NCI-H524 treated with DMSO at 0.1 percent for 48 hours (cell line): Measurements from ENCODE around the gene ADD1.
"Not testable (repeated sequence)": the region's sequence is repeated elsewhere in the genome, so short reads cannot be mapped to it uniquely, and the experiment has no call there.

Experiments used
- DNase-seq: peaks from one replicate; lab custom pipeline; 2025; lab: John Stamatoyannopoulos, UW

ADD1 gene

DNA sequence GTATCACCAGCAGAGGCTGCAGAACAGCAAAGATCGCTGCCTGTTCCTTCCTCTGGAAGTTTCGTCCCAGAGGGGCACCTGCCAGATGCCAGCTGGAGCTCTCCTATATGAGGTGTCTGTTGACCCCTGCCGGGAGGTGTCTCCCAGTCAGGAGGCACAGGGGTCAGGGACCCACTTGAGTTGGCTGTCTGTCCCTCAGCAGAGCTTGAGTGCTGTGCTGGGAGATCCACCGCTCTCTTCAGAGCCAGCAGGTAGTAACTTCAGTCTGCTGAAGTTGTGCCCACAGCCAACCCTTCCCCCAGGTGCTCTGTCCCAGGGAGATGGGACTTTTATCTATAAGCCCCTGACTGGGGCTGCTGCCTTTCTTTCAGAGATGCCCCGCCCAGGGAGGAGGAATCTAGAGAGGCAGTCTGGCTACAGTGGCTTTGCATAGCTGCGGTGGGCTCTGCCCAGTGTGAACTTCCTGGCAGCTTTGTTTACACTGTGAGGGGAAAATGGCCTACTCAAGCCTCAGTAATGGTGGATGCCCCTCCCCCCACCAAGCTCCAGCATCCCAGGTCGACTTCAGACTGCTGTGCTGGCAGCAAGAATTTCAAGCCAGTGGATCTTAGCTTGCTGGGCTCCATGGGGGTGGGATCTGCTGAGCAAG is 78.9 kb downstream of the ADD1 start:
- DNase-seq: not testable (repeated sequence)

DNA sequence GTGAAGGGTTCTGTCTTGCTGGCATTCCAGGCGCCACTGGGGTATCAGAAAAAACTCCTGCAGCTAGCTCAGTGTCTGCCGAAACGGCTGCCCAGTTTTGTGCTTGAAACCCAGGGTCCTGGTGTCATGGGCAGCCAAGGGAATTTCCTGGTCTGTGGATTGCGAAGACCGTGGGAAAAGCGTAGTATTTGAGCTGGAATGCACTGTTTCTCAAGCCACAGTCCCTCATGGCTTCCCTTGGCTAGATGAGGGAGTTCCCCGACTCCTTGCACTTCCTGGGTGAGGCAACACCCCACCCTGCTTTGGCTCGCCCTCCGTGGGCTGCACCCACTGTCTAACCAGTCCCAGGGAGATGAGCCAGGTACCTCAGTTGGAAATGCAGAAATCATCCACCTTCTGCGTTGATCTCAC is 79.5 kb downstream of the ADD1 start:
- no peak for DNase-seq

DNA sequence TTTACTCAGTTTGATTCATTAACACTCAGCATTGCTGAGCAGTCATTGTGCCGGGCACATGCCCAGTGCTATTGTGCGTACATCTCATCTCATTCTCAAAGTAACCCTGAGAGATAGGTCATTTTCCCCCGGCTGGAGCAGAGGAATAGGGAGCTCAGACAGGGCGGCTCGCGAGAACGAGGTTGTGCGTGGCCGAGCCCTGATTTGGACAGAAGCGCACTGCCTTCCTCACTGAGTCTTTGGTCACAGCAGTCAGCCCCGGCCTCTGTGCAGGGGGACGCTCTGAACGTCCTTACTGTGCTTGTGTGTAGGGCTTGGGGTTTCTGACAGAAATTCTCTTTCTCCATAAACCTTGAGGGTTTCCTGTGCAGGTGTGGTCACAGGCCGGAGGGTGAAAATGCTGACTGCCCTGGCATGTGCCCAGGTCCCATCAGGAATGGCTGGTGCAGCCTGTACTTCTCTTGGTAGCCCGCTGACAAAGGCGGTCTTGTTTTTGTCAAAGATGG is 80.1 kb downstream of the ADD1 start:
- no peak for DNase-seq

DNA sequence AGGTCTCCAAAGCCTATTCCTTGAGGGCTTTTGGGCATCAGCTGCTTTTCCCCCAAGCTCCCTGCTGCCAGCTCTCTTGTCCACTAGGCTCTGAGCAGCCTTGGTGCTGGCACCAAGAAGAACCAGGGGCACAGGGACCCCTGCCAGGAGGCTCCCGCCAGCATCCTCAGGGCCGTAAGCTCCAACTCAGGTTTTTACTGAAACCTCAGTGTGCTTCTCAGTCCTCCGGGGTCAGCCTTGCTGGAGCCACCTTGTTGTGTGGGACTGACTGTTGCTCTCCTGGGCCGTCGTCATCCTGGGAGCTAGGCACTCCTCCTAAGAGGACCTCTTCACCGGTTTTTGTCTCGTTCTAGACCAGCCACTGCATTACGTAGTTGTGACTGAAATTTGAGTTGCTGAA is 80.6 kb downstream of the ADD1 start:
- DNase-seq: no peak

DNA sequence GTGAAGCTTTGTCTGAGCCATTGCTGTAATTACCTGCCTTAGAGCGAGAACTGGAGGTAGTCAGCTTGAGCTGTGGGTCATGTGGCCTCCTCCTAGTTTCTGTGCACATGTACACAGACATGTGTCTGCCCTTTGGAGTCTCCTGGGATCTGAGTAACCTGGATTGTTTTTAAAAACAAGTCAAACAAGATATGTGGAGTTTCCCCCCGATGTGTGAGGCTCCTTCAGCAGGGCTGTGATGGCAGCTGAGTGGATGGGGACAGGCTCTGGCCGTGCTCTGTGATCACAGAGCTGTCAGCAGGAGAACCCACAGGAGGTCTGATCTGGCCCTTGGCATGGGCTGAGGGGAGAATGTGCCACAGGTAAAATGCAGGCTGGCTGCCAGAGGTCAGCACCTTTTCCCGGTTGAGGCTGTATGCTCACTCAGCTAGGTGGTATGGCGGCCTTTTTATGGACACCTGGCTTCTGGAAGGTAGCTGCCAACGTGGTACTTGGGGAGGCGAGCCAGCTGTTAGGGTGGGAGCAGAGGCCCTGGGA is 81.2 kb downstream of the ADD1 start:
- no peak for DNase-seq

DNA sequence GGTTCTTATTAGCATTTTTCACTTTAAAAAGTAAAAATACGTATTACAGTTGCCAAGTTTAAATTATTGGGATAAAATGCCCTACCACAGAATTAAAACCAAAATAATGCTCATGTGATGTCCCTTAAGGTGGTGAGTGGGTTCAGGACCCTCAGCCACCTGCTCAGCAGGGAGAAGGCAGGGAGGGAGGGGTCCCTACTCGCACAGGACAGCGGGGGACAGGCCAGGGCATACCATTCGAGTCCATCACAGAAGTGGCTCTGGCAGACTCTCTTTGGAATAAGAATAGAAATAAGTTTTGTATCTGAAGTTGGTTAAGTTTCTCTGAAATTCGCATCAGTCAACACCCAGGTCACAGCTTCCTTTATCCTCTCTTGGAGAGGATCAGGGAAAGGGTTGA is 81.9 kb downstream of the ADD1 start:
- no peak for DNase-seq

DNA sequence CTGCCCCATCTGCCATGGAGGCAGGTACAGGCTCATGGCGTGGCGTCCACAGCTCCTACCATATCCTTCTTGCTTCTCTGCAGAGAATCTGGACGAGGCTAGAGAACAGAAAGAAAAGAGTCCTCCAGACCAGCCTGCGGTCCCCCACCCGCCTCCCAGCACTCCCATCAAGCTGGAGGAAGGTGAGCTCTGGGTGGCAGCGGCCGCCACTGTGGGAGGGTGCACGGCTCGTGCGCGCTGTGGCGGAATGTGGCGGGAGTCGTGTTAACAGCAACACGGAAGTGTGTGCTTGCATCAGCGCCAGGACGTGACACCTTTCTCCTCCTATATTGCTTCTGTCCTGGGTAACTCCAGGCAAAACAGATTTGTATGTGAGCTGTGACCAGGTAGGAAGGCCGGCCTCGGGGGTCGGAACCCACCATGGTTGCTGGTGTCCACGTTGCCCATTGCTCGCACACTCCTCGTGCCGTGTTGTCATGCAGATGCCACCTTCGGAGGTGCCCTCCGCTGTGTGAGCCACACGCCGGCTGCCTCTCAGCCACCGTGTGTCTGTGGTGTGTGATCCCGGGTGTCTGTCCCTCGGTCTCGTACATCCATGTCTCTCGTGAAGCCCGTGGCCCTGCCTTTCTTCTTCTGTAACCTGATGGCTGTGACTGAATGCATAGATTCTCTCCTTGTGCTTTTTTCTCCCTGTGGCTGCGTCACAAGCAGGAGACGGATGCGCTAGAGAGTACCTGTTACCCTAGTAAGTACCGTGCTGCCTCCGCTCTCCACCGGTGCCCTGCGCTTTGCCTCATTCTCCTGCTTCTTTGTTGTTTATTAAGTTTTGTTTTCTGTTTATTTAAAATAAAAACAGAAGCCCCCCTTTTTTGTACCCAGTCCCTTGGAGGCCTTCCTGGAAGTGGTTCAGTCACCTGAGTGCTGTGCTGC is 82.6 kb downstream of the ADD1 start:
- no peak for DNase-seq

DNA sequence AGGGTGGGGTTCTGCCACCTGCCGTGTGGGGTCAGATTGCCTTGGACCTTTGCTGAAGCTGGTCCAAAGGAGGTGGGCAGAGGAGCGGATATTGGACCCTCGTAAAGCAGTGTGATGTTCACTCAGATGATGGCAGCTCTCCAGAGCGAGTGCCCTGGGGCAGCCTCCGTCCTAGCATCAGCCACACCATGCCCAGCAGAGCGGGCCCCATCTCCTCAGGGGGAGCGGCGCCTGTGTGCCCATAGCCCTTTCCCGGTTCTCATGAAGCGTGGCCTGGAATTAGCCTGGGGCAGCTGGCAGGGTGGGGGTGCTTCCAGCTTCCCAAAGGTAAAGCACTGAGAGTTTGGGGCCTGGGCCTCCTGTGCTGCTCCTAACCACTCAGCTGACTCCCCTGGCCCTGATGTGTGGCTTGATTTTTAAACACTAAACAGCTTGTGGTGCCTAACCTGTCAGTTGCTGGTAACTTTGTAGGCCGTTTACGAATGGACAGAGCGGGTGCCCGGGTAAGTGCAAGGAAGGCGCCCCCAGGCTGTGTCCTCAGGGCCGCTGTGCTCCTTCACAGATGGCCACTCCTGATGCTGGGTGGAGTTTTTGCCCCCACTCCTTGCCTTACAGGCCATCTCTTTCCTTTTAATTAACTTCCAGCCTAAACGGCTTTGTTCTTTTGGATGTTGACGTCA is 83.5 kb downstream of the ADD1 start:
- no peak for DNase-seq

DNA sequence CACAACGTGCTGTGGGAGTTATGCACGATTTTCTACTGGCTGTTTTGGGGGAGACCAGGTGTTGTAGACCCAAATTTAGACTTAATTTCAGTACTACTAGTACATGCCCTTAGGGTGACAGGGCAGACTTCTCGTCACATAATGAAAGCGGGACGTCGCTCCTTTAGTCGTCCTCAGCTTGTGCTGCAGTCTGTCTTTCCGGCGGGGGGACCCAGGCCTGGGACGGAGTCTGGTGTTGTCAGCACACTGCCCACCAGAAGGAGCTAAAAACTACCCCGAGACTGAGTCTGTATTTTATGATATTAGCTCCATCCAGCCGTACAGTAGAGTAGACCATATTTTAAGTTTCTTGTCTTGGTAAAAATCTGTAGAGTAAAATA is 84.0 kb downstream of the ADD1 start:
- DNase-seq: no peak

DNA sequence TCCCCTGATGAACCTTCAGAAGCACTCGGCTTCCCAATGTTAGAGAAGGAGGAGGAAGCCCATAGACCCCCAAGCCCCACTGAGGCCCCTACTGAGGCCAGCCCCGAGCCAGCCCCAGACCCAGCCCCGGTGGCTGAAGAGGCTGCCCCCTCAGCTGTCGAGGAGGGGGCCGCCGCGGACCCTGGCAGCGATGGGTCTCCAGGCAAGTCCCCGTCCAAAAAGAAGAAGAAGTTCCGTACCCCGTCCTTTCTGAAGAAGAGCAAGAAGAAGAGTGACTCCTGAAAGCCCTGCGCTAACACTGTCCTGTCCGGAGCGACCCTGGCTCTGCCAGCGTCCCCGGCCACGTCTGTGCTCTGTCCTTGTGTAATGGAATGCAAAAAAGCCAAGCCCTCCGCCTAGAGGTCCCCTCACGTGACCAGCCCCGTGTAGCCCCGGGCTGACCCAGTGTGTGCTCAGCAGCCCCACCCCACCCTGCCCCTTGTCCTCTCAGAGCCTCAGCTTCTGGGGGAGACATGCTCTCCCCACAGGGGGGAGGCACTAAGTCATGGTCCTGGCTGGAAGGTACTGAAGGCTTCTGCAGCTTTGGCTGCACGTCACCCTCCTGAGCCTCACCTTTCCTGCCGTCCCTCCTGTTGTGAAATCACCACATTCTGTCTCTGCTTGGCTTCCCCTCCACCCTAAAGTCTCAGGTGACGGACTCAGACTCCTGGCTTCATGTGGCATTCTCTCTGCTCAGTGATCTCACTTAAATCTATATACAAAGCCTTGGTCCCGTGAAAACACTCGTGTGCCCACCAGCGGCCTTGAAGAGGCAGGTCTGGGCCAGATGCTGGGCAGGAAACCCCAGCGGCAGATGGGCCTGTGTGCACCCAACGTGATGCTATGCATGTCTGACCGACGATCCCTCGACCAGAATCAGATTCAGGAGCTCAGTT is 84.9 kb downstream of the ADD1 start:
- DNase-seq: no peak

DNA sequence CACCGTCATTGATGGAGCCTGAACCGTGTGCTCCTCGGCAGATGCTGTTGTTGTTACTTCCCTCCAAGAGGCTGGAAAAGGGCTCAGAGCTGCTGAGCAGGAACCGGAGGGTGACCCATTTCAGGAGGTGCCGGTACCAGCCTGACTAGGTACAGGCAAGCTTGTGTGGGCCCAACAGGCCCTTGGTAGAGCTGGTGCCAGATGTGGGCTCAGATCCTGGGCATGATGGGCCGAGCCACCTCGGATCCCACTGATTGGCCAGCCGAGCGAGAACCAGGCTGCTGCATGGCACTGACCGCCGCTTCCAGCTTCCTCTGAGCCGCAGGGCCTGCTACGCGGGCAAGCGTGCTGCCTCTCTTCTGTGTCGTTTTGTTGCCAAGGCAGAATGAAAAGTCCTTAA is 85.8 kb downstream of the ADD1 start:
- no peak for DNase-seq

DNA sequence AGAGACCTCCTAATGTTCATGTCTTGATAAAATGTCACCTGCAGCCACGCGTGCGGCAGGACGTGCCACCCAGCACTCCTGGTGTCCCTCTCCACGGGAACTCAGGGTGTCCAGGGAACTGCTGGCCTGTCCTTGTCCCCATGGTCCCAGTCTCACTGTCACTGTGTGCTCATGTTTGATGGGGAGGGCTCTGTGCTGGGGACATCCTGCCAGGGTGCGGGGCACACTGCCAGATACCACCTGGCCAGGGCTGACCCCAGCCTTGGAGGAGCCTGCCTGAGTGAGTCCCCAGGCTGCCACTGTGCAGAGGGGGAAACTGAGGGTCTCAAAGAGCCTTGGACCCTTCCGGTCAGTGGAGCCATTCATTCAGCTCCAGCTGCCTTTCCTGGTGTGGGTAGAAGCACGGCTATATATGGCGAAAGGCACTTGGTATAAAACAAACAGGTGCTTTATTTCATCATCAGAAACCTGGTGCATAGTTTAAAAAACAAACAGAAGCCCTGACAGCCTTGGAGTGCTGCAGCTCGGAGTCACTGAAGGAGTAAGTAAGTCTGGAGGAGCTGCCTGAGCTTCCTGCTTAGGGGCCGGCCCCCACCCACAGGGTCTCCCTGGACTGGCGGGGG is 86.6 kb downstream of the ADD1 start:
- no peak for DNase-seq

DNA sequence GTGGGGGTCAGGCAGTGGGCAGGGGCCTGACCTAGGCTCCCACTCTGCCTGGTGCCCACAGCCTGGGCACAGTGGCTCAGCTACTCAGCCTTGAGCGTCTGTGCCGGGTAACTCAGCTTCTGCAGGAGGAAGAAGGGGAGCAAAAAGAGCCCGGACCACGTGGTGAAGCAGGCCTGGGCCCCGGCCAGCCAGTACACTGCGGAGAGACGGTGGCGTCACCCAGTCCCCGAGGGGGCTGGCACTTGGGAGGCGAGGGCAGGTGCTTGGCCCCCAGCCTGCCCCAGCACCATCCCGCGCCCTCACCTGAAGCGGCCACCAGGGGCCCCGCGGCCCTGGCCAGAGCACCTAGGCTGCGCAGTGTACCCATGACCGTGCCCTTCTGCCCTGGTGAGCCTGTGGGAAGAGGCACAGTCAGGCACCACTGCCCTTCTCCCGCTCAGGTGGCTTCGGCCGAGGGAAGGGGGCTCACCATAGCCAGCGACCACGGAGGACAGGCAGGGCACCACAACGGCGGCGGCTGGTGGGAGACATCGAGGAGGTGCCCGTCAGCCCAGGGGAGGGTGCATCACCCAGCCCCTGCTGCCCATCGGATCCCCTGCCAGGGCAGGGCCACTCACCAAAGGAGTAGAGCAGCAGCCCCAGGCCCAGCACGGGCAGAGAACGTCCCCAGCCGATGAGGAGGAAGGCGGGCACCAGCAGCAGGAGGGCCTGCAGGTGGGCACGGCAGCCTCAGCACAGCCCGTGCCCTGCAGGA is 87.3 kb downstream of the ADD1 start:
- DNase-seq: no peak

DNA sequence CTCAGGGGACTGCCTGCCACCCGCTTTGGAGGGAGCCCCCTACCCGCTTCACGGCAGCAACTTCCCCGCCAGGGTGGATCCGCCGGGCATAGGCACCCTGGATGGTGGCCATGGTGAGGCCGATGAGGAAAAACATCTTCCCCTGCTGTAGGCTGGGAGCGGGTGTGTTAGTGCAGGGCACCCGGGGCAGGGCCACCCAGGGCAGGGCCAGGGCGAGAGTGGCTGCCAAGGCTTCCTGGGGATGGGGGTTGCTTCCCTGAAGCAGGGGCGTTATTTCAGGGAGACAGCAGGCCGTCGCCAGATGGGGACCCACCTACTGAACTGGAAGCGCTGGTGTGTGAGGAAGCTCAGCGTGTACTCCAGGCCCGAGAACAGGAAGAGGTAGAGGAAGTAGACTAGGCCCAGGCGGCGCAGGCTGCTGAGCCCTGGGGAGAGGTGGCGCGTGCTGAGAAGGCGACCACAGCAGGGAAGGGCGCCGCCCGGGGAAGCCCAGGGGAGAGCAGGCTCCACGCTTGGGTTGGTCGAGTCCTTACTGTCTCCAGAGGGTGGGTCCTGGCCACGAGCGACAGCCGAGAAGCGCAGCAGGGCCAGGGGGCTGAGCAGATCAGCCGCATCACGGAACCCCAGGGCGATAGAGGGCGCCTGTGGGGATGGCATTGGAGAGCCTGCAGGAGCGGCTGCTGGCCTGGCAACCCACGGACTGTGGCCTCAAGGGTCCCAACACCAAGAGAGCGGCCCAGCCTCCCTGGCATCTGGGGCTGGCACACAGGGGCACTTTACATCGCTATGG is 88.1 kb downstream of the ADD1 start:
- DNase-seq: no peak

DNA sequence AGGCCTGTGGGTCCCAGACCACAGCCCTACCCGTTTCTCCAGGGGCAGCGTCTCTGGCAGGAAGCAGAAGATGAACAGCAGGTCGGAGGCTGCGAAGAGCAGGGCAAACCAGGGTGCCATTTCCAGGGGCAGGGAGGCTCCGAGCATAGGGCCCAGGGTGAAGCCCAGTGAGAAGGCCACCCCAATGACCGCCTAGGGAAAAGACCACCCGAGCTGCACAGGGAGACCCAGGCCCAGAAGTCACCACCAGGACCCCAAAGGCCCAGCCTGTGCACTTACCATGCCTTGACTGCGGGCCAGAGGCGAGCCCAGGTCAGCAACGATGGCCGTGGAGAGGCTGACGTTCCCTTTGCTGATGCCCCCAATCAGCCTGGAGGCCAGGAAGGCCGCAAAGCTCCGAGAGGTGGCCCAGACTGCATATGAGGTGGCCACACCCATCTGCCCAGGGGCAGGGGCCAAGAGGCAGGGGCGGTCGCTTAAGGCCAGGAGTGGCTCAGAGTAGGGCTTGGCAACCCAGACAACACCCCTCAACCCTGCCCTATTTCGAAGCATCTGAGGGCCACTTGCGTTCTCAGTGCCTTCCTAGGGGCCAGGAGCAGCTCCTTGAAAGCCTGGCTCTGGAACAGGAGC is 88.8 kb downstream of the ADD1 start:
- no peak for DNase-seq

DNA sequence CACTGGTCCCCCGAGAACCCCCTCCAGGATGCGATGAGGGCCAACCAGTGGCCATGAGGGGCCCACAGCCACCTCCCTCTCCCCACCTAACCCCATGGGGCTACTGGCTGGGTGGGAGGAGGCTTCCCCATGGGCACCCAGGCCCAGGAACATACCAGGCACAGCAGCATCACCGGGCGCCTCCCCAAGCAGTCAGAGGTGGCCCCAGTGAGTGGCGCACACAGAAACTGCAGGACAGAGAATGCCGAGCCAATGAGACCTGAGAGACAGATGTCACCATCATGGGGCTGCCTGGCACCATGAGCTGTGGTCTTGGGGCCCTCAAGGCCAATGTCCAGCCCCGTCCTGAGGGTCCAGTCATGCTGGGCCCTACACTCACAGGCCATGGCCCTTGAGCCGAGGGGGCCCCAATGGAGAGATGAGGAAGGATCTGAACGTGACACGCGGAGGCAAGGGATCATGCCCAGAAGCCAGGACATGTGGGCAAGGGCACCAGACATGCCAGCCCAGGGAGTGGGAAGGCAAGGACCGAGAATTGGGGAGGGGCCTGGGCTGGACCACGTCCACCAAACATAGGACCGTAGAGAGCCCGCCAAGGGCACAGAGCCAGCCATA is 89.4 kb downstream of the ADD1 start:
- DNase-seq: no peak

DNA sequence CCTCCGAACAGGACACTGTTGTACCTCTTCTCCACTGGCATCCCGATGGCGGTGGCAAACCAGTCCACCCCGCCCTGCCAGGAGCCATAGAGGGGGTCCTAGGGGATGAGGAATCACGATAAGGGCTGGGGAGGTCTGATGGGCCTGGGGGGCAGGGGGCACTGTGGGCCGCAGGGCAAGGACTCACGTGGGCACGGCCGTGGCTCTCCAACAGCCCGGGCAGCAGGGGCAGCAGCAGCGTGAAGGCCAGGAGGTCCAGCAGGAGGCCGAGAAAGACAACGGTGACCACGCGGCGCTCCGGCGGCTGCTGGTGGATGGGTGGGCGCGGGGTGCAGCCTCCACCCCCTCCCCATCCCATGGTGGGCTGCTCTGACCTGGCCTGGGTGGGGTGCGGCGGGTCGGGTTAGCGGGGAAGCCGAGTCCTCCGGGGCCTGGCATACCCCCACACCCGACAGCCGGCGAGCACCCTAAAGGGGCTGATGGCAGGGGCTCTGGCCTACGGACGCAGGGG is 90.0 kb downstream of the ADD1 start:
- DNase-seq: no peak
